GM12874 (cell line): Measurements from ENCODE around the gene BTN1A1.

Experiments used
- TF ChIP-seq, protein P1 (sequence below): IDR thresholded peaks from 2 replicates; pipeline ENCODE4 v1.5.1; 2011; ENCODE audit warnings: low read depth, mild to moderate bottlenecking, control low read depth, low read length, moderate library complexity; ENCODE audit not compliant: insufficient read depth

The BTN1A1 gene

DNA sequence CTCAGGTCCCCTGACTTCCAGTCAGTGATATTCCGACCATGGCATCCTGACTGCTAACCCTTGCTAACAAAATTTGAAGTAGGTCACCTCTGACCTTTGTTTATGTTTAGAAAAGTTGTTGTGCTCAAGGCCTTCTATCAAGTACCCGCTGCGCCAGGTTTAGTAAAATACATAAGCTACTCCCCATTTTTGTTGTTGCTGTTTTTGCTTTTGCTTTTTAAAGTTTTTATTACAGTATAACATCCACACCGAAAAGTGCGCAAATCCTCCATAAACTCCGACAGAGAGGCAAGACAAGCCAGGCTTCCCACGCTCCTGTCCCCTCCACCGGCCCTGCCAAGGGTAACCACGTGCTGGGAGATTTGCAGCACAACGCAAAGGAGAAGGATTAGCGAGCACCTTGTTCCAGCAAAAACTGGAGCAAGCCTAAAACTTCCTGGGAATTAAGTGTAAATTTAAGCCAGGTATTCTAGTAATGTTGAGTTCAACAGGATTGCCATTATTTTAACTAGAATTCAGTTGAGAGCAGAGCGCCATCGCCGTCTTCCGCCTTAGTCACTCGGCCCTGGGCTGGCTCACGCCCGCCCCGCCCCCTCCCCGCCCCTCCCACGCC, 20.2 kb downstream of the BTN1A1 start:
- TF ChIP-seq, protein P1, sequence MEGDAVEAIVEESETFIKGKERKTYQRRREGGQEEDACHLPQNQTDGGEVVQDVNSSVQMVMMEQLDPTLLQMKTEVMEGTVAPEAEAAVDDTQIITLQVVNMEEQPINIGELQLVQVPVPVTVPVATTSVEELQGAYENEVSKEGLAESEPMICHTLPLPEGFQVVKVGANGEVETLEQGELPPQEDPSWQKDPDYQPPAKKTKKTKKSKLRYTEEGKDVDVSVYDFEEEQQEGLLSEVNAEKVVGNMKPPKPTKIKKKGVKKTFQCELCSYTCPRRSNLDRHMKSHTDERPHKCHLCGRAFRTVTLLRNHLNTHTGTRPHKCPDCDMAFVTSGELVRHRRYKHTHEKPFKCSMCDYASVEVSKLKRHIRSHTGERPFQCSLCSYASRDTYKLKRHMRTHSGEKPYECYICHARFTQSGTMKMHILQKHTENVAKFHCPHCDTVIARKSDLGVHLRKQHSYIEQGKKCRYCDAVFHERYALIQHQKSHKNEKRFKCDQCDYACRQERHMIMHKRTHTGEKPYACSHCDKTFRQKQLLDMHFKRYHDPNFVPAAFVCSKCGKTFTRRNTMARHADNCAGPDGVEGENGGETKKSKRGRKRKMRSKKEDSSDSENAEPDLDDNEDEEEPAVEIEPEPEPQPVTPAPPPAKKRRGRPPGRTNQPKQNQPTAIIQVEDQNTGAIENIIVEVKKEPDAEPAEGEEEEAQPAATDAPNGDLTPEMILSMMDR: no peak

DNA sequence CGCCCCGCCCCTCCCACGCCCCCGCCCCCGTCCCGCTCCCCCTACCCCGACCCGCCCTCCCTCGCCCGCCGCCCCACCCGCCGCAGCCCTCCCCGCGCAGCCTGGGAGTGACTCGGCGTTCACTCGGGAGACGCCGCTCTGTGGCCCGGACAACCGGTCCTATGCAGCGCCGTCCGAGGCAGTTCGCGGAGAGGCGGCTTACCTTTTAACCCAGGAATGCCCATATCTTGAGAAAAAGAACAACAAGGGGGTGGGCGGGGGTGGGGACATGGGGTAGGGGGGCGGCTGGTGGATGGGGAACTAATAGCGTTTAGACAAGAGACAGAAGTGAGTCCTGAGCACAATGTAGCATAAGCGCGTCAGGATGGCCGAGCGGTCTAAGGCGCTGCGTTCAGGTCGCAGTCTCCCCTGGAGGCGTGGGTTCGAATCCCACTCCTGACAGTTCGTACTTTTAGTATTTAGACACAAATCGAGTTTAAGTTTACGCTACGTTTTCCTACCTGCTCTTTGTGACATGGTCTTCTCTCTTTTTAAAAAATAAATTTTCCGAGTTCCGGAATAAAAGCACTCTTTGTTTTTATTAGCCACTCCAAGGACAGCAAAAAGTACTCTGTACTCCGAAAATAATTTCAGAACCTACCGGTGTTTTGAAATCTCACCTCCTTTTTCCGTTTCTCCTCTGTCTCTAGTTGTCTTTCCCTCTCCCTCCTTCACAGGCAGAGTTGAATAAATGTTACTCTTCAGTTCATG, 20.9 kb downstream of the BTN1A1 start:
- TF ChIP-seq, protein P1: no peak

DNA sequence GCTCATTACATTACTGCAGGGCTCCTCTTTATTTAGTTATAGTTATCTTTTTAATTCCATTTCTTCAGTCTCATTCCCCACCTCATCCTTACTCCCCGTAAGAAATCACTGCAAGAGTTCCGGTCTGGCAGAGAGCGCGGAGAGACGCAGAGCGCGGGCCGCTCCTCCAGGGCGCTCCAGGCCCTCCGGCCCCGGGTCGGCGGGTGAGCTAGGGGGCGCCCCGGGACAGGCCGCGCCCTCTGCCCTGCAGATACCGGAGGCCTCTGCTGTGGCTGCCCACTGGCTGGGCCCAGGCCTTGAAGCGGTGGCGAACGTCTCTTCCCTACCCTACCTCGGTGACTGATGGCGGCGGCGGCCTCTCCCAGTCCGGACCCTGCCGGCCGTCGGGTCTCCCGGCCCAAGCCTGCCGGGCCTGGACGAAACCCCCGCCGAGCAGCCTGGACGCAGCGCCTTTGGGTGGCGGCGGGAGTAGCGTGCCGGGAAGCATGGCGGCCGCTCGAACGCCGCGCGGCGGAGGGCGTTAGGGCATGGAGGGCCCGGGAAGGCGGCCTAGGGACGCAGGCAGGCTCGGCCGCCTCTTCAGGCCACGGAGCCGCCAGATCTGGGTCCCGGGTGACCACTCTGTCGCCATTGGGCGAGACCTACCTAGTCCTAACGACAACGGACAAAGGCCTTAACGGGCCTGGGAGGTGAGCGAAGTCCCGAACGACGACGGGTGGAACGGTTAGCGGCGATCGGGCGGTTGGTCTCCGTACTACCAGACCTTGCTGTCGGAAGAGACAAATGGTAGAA, 21.7 kb downstream of the BTN1A1 start:
- TF ChIP-seq, protein P1: peak; percentile 59

DNA sequence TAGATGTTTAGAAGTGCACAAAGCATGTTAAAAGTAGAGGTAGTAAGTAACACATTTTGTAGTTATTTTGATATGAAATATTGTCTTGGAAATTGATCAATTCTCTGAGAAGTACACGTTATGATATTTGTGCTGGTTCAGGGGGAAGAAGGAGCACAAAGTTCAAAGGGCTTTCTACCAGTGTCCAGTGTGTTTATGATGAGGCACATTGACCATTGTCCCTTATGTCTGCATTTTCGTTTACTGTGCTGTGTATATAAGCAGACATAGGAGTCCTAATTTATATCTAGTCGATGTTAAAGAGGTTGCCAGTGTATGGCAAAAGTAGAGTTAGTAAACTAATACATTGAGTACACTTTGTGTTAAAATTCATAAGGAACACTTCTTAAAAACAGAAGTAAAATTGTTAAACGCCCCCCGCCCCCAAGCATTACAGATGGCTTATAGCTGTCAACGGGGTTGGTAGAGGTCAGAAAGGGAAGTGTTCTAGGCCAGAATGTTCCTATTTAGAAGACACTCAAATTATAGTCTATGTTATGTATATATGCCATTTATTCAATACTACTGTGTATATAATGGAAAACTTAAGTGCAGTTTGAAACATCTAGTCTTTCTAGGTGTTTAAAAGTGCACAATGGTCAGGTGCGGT, 24.7 kb downstream of the BTN1A1 start:
- TF ChIP-seq, protein P1: no peak

DNA sequence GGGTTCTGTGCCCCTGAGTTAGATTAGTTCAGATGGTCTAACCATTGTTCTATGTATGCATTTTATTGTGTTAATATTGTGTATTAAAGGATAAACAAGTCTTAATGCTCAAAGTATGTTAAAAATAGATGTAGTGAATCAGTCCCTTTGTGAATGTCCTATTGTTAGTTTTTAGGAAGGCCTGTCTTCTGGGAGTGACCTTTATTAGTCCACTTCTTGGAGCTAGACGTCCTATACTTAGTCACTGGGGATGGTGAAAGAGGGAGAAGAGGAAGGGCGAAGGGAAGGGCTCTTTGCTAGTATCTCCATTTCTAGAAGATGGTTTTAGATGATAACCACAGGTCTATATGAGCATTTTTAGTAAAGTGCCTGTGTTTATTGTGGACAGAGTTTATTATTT, 25.7 kb downstream of the BTN1A1 start:
- TF ChIP-seq, protein P1: no peak

DNA sequence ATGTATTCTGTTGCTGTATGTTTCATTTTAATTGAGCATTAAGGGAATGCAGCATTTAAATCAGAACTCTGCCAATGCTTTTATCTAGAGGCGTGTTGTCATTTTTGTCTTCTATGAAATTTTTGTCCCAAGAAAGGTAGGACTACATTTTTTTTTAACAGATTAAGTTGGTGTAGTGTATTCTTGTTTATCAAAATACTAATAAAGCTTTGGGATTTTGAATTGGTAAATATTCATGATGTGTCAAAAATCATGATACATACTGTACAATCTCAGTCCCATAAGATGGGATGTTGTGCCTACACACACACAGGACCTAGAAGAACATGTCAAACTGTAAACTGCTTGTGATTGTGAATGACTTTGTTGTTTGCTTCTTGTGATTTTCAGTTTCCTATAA, 26.8 kb downstream of the BTN1A1 start:
- TF ChIP-seq, protein P1: no peak

DNA sequence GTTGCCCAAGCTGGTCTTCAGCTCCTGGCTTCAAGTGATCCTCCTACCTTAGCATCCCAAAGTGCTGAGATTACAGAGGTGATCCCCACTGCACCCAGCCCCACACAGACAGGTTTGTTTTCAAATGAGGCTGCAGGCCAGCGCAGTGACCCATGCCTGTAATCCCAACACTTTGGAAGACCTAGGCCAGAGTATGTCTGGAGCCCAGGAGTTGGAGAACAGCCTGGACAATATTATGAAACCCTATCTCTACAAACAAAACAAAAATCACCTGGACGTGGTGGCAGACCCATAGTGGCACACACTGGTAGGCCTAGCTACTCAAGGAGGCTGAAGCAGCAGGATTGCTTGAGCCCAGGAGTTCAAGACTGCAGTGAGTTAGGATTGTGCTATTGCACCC, 30.1 kb downstream of the BTN1A1 start:
- TF ChIP-seq, protein P1: no peak
